A549 (cell line): ENCODE data around the gene SPIRE1. TPM values are rescaled to one million over a fixed set of nuclear protein-coding genes. Genes with fewer than 3 reads are reported as not detected.

Experiments used
- ATAC-seq, 2 experiments: fragments of 200-7000 bp in 1 of 2; fragments of >200 bp in 1 of 2; cut with Nextera tagmentation in 1 of 2; cut with Tn5 transposase in 1 of 2; 3 replicates each; pipeline versions ENCODE4 v1.8.0 to v1.9.1; 2018 to 2020; ENCODE audit warnings: mild to moderate bottlenecking in 1 of 2, moderate library complexity in 1 of 2
- CTCF ChIA-PET: fragments of 300-600 bp; sonication (Branson Sonifier 250); formaldehyde crosslinking; extraction: SDS; loops from one replicate; lab custom pipeline; 2021; ENCODE audit warnings: antibody characterized with exemption, inconsistent platforms; lab: Yijun Ruan, JAX
- POLR2A ChIA-PET: fragments of 350-600 bp; formaldehyde crosslinking; extraction: SDS; loops from one replicate; lab custom pipeline; 2021; ENCODE audit warnings: antibody characterized with exemption, inconsistent platforms; lab: Yijun Ruan, JAX
- DNase-seq, 2 experiments: peaks; one replicate each; pipeline versions ENCODE4 v3.0.0 to v3.0.0-alpha.2; 2011 to 2016; ENCODE audit warnings: low read depth in 1 of 2, low spot score in 1 of 2
- FAIRE-seq: peaks from 2 replicates; lab custom pipeline; 2011; peaks lifted over from hg19 to GRCh38; lab: Jason Lieb, UNC
- H3K27ac ChIP-seq, 2 experiments: fragments of >200 bp; sonication (Bioruptor Twin); formaldehyde crosslinking; 3 replicates each; pipeline ENCODE4 v1.5.1; 2016 to 2017
- H3K4me1 ChIP-seq: fragments of >200 bp; sonication (Bioruptor Twin); formaldehyde crosslinking; 3 replicates; pipeline ENCODE4 v1.6.1; 2016
- H3K4me2 ChIP-seq: fragments of >200 bp; sonication (Bioruptor Twin); formaldehyde crosslinking; 3 replicates; pipeline ENCODE4 v1.6.1; 2016
- H3K4me3 ChIP-seq: fragments of >200 bp; sonication (Bioruptor Twin); formaldehyde crosslinking; 3 replicates; pipeline ENCODE4 v1.5.1; 2016
- H3K9me3 ChIP-seq: fragments of >200 bp; sonication (Bioruptor Twin); formaldehyde crosslinking; 3 replicates; pipeline ENCODE4 v1.6.1; 2016
- BHLHE40 ChIP-seq: IDR thresholded peaks from 2 replicates; pipeline ENCODE4 v1.6.1; 2012; ENCODE audit warnings: low read depth, low read length, inconsistent platforms
- CBX8 ChIP-seq: fragments of 200-600 bp; sonication (generic); IDR thresholded peaks from 2 replicates; pipeline ENCODE4 v1.6.1; 2016
- FOSL2 ChIP-seq, 2 experiments: fragments of 450-650 bp in 1 of 2; fragments of >200 bp in 1 of 2; sonication (Bioruptor Twin) in 1 of 2; formaldehyde crosslinking; IDR thresholded peaks; 2 replicates each; pipeline versions ENCODE4 v1.5.0 to v1.6.1; 2016 to 2020; ENCODE audit warnings: mild to moderate bottlenecking in 1 of 2, moderate library complexity in 1 of 2
- JUN ChIP-seq, 2 experiments: fragments of >200 bp; sonication (Bioruptor Twin); formaldehyde crosslinking; IDR thresholded peaks; 2 replicates in 1 of 2; 3 replicates in 1 of 2; pipeline ENCODE4 v1.6.1; 2016 to 2017
- MAFK ChIP-seq: fragments of 450-650 bp; IDR thresholded peaks from 2 replicates; pipeline ENCODE4 v1.6.1; 2014; ENCODE audit not compliant: partially characterized antibody
- NPAS2 ChIP-seq: fragments of 250-450 bp; sonication (Bioruptor Pico); IDR thresholded peaks from 2 replicates; pipeline ENCODE4 v1.8.0; 2022; ENCODE audit warnings: mild to moderate bottlenecking, moderate library complexity, borderline replicate concordance
- NR3C1 ChIP-seq: fragments of >200 bp; sonication (Bioruptor Twin); formaldehyde crosslinking; IDR thresholded peaks from 3 replicates; pipeline ENCODE4 v1.6.1; 2017
- PHF8 ChIP-seq: fragments of 200-600 bp; sonication (generic); IDR thresholded peaks from 2 replicates; pipeline ENCODE4 v1.6.1; 2016; ENCODE audit warnings: low read depth, mild to moderate bottlenecking, antibody characterized with exemption, moderate library complexity, borderline replicate concordance
- POLR2A ChIP-seq: IDR thresholded peaks from 2 replicates; pipeline ENCODE4 v1.6.1; 2012; ENCODE audit warnings: mild to moderate bottlenecking, low read length
- ZNF302 ChIP-seq: fragments of 250-450 bp; sonication (Bioruptor Pico); IDR thresholded peaks from 2 replicates; pipeline ENCODE4 v1.9.0; 2021; ENCODE audit warnings: inconsistent platforms, mild to moderate bottlenecking, moderate library complexity
- WGBS: methylation state at CpG from one replicate; pipeline ENCODE4 v1.1.6; 2017; ENCODE audit errors: missing lambda C conversion rate; 5-methylcytosine and 5-hydroxymethylcytosine counted together
- polyA plus RNA-seq, 4 experiments: library from polyadenylated mRNA; depleted of rRNA in 3 of 4; stranded (reverse); fragments of >200 nt; fragmentation: RNase III in 1 of 4; extraction: RNeasy Plus Mini Kit Qiagen cat#74134 plus additional on column Dnase treatment in 1 of 4; gene quantifications; 2 replicates in 3 of 4; 3 replicates in 1 of 4; pipeline ENCODE4 v1.2.3, GENCODE V29; 2011 to 2017
- TF ChIP-seq, protein P1 (sequence below): fragments of 450-650 bp; IDR thresholded peaks from 2 replicates; pipeline ENCODE4 v1.6.1; 2014; ENCODE audit warnings: antibody characterized with exemption
- TF ChIP-seq, protein P2 (sequence below): fragments of 200-600 bp; sonication (generic); IDR thresholded peaks from 2 replicates; pipeline ENCODE4 v1.6.1; 2016; ENCODE audit warnings: antibody characterized with exemption, mild to moderate bottlenecking, moderate library complexity
- TF ChIP-seq, protein P3 (sequence below): fragments of >200 bp; sonication (Bioruptor Twin); formaldehyde crosslinking; IDR thresholded peaks from 3 replicates; pipeline ENCODE4 v1.5.1; 2016
- TF ChIP-seq, protein P4 (sequence below): IDR thresholded peaks from 2 replicates; pipeline ENCODE4 v1.6.1; 2012; ENCODE audit warnings: low read depth, borderline replicate concordance

The SPIRE1 gene
- polyA plus RNA-seq, 2 of the 4 experiments (the other 2 are of a cell fraction) = 8.3 to 29.4 TPM

DNA sequence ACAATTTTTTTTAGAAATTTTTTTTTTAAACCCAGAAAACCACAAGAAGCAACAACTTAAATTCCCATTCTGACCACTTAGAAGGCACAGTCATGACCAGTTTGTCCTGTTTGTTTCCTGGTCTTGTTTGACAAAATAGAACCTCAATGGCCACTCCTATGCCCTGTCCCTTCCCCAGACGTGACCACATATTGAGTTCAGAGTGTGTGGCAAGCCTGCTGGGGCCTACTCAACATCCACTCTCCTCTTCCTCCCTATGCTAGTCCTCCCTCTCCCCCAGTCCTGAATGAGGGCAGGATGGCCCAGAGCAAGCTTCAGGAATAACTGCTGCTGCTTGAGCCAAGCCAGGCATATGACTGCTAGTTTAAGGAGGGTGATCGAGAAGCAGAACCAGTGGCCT, 160.6 kb downstream of the SPIRE1 start:
- CTCF ChIA-PET = interaction anchor here (1.1 kb wide), 1 partner anchor 10 kb away, joined by 3 read pairs; no protein-coding TSS in a partner anchor
- H3K9me3 ChIP-seq = no peaks in the 10 kb centered on the region
- POLR2A ChIA-PET = no interaction called here
- no peaks in the 10 kb centered on the region for H3K4me1 ChIP-seq
- H3K4me2 ChIP-seq = no peak overlapping the region
- WGBS = 96% methylated on average over 2 of the region's 2 CpGs
- ATAC-seq = no peak
- H3K27ac ChIP-seq = no peak overlapping the region
- no peak for DNase-seq
- FAIRE-seq = no peak
- H3K4me3 ChIP-seq = no peak overlapping the region
- TF ChIP-seq JUN (IDR thresholded peaks at IDR 0.05) (no peak), BHLHE40 (no peak), PHF8 (no peak), POLR2A (no peak), NR3C1 (no peak), CBX8 (no peak)
- TF ChIP-seq, protein P1, sequence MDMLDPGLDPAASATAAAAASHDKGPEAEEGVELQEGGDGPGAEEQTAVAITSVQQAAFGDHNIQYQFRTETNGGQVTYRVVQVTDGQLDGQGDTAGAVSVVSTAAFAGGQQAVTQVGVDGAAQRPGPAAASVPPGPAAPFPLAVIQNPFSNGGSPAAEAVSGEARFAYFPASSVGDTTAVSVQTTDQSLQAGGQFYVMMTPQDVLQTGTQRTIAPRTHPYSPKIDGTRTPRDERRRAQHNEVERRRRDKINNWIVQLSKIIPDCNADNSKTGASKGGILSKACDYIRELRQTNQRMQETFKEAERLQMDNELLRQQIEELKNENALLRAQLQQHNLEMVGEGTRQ = no peak
- TF ChIP-seq, protein P2, sequence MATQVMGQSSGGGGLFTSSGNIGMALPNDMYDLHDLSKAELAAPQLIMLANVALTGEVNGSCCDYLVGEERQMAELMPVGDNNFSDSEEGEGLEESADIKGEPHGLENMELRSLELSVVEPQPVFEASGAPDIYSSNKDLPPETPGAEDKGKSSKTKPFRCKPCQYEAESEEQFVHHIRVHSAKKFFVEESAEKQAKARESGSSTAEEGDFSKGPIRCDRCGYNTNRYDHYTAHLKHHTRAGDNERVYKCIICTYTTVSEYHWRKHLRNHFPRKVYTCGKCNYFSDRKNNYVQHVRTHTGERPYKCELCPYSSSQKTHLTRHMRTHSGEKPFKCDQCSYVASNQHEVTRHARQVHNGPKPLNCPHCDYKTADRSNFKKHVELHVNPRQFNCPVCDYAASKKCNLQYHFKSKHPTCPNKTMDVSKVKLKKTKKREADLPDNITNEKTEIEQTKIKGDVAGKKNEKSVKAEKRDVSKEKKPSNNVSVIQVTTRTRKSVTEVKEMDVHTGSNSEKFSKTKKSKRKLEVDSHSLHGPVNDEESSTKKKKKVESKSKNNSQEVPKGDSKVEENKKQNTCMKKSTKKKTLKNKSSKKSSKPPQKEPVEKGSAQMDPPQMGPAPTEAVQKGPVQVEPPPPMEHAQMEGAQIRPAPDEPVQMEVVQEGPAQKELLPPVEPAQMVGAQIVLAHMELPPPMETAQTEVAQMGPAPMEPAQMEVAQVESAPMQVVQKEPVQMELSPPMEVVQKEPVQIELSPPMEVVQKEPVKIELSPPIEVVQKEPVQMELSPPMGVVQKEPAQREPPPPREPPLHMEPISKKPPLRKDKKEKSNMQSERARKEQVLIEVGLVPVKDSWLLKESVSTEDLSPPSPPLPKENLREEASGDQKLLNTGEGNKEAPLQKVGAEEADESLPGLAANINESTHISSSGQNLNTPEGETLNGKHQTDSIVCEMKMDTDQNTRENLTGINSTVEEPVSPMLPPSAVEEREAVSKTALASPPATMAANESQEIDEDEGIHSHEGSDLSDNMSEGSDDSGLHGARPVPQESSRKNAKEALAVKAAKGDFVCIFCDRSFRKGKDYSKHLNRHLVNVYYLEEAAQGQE = no peak

DNA sequence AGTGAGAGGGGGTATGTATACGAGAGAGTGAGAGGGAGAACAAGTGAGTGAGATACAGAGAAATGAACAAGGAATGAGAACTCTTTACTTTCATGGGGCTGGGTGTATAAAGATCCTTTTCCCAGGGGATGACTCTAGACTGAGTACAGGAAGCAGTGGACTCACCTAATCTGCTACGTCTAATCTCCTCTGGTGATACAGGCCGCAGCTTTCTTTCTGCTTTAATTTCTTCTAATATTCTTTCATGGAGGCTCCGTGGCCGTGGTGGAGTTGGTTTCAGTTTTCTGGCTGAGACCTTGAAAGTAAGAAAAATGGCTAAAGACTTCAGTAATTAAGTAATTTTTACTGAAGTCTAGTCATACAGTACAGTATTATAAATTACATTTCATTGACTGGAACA, 165.0 kb downstream of the SPIRE1 start:
- DNase-seq (no peak), ATAC-seq (no peak), FAIRE-seq (no peak)
- H3K9me3 ChIP-seq = no peaks in the 10 kb centered on the region
- ChIA-PET POLR2A (no interaction called here), CTCF (no interaction called here)
- TF ChIP-seq NPAS2 = no peak
- TF ChIP-seq, protein P3, sequence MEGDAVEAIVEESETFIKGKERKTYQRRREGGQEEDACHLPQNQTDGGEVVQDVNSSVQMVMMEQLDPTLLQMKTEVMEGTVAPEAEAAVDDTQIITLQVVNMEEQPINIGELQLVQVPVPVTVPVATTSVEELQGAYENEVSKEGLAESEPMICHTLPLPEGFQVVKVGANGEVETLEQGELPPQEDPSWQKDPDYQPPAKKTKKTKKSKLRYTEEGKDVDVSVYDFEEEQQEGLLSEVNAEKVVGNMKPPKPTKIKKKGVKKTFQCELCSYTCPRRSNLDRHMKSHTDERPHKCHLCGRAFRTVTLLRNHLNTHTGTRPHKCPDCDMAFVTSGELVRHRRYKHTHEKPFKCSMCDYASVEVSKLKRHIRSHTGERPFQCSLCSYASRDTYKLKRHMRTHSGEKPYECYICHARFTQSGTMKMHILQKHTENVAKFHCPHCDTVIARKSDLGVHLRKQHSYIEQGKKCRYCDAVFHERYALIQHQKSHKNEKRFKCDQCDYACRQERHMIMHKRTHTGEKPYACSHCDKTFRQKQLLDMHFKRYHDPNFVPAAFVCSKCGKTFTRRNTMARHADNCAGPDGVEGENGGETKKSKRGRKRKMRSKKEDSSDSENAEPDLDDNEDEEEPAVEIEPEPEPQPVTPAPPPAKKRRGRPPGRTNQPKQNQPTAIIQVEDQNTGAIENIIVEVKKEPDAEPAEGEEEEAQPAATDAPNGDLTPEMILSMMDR = no peak
- TF ChIP-seq, protein P1 = no peak
- TF ChIP-seq ZNF302 (CRISPR knock-in tag) = no peak
- TF ChIP-seq, protein P4, sequence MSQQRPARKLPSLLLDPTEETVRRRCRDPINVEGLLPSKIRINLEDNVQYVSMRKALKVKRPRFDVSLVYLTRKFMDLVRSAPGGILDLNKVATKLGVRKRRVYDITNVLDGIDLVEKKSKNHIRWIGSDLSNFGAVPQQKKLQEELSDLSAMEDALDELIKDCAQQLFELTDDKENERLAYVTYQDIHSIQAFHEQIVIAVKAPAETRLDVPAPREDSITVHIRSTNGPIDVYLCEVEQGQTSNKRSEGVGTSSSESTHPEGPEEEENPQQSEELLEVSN = no peak
- TF ChIP-seq MAFK = no peak
- no peak for TF ChIP-seq FOSL2 (IDR thresholded peaks at IDR 0.05)
- no peak for TF ChIP-seq FOSL2 (CRISPR knock-in tag; IDR thresholded peaks at IDR 0.05)
- 89% methylated on average over 5 of the region's 5 CpGs for WGBS
- H3K27ac ChIP-seq = no peak overlapping the region
- H3K4me3 ChIP-seq = no peak overlapping the region
- H3K4me1 ChIP-seq = no peaks in the 10 kb centered on the region
- no peak overlapping the region for H3K4me2 ChIP-seq
